Stomach (tissue), 4 donors: ENCODE results near the gene TAP2.

Source experiments
- POLR2A ChIP-seq, 4 donors: fragments of 450-650 bp; IDR thresholded peaks; one replicate each; pipeline ENCODE4 v1.6.1; 2016; ENCODE audit warnings: antibody characterized with exemption in 4 of 4, control low read depth in 2 of 4, mild to moderate bottlenecking in 1 of 4, moderate library complexity in 1 of 4
- TF ChIP-seq, protein P1 (sequence below), 7 experiments: fragments of 450-650 bp in 4 of 7; fragments of 200-600 bp in 3 of 7; sonication (generic) in 3 of 7; IDR thresholded peaks; one replicate each; pipeline ENCODE4 v1.5.1; 2016 to 2019; ENCODE audit warnings: antibody characterized with exemption in 7 of 7, control low read depth in 2 of 7, mild to moderate bottlenecking in 1 of 7

DNA sequence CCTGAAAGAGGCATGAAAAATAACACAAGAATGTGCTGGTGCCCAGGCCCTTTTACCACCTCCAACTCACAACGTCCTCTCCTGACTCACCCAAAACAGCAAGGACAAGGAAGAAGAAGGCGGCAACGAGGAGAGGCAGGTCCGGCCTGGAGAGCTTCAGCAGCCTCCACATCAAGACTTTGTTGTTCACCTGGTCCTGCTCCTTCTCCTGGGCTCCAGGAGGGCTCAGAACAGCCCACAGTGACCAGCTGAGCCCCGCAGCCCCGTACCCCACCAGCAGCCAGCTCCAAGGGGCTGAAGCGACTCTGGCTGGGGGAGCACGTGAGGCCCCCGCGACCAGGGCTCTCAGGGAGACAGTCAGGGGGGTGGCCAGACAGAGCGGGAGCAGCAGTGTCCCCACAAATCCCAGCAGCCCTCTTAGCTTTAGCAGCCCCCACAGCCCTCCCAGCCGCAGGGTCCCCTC is 857 bp downstream of the TAP2 start:
- no peak for TF ChIP-seq POLR2A (IDR thresholded peaks at IDR 0.05)
- TF ChIP-seq, protein P1, sequence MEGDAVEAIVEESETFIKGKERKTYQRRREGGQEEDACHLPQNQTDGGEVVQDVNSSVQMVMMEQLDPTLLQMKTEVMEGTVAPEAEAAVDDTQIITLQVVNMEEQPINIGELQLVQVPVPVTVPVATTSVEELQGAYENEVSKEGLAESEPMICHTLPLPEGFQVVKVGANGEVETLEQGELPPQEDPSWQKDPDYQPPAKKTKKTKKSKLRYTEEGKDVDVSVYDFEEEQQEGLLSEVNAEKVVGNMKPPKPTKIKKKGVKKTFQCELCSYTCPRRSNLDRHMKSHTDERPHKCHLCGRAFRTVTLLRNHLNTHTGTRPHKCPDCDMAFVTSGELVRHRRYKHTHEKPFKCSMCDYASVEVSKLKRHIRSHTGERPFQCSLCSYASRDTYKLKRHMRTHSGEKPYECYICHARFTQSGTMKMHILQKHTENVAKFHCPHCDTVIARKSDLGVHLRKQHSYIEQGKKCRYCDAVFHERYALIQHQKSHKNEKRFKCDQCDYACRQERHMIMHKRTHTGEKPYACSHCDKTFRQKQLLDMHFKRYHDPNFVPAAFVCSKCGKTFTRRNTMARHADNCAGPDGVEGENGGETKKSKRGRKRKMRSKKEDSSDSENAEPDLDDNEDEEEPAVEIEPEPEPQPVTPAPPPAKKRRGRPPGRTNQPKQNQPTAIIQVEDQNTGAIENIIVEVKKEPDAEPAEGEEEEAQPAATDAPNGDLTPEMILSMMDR (IDR thresholded peaks at IDR 0.05) = no peak
